HG03097 (cell line): ENCODE data around the gene GID4.
A peak's percentile ranks its signal among the peaks of the same experiment; 100 is the strongest.
"Not testable (repeated sequence)": the region's sequence is repeated elsewhere in the genome, so short reads cannot be mapped to it uniquely, and the experiment has no call there.

Source experiments
- ATAC-seq: cut with Tn5 transposase; IDR thresholded peaks from one replicate; pipeline ENCODE4 v1.9.1; 2021; ENCODE audit not compliant: unreplicated experiment, low FRiP score

The GID4 gene

DNA sequence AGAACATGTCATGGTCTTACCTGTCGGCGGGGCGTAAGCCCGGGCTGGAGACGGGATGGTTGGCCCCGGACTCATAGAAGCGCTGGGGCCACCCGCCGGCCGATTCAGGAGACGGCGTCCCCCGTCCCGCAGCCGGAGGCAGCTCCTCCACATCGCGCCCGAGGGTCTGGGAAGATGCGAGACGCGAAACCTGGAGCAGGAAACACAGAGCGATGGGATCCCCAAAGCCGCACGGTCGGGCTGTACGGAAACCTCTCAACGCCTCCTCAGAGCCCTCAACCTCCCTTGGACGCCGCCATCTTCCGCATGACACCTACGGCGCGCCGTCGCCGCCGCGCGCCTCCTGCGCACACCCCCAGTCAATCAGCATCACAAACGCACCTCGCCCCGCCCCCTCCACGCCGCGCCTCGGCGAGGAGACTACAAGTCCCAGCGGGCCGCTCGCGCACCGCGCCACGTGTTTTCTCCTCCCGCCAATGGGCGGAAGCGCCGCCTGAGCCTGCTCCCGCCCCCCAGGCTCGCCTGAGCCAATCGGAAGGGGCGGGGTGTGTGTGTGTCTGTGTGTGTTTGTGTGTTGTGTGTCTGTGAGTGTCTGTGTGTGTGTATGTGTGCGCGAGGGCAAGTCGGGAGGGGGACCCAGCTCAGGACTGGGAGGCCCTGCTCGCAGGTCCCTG lies at the start of gene GID4, which contains the start of gene ATPAF2:
TSS of gene GID4 (plus strand) at position 548 of the 674 bp plus-strand sequence. CDS start at position 605, 57 bp downstream.
TSS of gene ATPAF2 (minus strand) at position 308 of the 674 bp plus-strand sequence. CDS start at position 153, 155 bp downstream.
- peak; percentile 81 for ATAC-seq

DNA sequence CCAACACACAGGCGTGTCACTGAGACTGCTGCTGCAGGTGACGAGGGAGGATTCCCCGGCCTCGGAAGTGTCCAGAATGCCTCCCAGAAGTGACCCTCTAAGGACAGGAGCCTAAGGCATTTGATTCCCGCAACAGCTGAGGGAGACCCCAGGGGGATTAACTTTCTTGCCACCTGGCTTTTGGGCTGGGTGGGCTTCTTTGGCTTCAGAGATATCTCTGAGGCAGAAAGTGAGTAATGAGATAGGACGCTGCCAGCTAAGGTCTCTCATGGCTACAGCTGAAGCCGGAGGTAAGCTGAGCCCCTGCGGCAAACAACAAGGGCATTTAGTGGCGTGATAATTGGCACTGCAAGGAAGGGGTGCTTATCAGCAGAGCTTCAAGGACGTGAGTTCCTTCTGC lies 49.6 kb upstream of the GID4 start:
- no peak for ATAC-seq

DNA sequence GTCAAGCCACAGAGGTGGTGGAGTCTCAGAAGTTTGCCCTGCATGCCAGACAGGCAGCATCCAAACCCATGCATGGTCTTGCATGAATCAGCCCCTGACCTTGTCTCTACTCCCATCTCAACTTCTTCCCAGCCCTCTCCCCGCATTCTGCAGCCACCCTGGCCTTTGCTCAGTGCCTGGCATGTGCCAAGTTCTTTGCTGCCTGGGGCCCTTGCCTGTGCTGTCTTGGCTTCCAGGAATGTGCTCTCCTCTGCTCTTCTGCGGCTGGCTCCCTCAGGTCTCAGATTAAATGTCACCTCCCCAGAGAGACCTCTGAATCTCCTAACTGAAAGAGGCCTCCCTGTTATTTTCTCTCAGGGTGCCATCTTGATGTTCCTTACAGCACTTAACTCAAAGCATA lies 48.9 kb upstream of the GID4 start:
- no peak for ATAC-seq

DNA sequence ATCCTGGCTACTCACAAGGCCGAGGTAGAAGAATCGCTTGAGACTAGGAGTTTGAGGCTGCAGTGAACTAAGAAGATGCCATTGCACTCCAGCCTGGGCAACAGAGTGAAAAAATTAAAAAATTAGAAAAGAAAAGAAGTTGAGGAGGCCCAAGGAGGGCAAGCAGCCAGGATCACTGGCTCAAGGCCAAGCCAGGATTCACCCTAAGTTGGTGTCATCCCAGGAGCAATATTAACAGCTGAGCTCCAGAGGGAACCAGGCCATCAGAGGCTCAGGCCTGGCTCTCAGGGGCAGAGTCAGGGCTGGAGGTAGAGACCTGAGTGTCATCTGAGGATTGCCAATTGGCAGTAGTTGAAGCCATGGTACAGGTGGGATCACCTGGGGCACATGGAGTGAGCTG lies 45.8 kb upstream of the GID4 start:
- ATAC-seq = no peak

DNA sequence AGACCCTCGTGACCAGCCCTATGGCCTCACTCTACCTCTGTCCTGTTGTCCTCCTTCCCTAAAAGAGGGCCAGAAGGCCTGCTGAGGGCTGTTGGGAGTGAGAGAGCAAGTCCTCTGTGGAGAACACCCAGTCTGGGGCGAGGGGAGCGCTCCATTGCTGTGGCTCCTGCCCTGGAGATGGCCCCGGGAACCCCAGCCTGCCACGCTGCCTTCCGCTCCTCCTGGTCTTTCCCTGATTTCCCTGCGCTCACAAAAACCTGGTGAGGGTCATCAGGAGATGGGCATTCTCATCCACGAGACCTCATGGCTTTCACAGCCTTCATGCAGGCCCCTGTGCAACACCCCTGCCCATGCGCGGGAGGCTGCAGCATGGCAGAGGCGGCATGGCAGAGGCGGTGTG lies 45.4 kb upstream of the GID4 start:
- no peak for ATAC-seq

DNA sequence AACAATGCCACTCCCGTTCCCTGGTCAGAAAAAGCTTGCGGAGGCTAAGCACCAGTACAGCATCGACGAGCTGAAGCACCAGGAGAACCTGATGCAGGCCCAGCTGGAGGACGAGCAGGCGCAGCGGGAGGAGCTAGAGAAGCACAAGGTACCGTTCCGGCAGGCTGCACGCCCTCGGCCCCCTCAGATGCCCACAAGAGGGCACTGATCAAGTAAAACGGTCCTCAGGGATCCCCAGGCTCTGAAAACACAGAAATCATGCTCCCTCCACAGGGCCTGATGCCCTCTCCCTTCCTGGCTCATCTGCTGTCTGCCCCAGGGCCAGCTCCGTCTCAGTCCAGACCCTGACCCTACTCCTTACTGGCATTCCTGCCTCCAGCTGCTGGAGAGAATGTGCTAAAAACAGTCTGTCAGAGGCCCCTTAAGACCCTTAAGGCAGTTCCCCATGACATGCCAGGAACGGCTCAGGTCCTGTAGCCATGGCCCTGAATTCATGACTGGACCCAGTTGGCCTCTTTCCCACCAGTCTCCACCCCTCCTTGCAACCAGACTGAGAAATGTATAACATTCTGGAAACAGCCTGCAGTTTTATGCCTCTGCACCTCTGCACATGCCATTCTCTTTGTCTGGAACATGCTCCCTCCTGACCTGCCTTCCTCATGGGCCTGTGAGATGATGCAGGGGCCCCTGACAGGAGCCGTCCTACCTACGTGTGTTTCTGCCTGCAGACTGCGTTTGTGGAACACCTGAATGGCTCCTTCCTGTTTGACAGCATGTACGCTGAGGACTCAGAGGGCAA lies 44.7 kb upstream of the GID4 start:
- ATAC-seq = no peak

DNA sequence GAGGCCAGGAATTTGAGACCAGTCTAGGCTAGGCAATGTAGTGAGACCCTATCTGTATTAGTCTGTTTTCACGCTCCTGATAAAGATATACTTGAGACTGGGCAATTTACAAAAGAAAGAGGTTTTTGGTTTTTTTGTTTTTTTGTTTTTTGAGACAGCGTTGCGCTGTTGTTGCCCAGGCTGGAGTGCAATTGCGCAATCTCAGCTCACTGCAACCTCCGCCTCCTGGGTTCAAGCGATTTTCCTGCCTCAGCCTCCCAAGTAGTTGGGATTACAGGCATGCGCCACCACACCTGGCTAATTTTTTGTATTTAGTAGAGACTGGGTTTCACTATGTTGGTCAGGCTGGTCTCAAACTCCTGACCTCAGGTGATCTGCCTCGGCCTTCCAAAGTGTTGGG lies 43.3 kb upstream of the GID4 start:
- not testable (repeated sequence) for ATAC-seq

DNA sequence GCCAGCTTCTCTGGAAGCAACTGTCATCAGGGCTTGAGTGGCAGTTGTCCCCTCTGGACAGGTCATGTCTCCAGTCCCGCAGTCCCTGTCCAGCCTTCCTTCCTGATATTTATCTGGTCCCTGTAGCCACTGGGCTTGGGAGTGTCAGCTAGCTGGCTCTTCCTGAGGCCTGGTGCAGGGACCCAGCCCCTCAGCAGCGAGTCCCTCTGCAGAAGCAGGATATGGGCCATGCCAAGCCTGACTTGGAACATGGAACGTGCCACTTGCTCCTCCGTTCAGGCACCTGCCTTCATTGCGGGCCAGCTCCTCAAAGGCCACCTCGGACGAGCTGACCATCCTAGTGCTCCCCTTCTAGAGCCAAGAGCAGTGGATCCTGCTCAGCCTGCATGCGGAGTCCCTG lies 40.3 kb upstream of the GID4 start:
- ATAC-seq = no peak

DNA sequence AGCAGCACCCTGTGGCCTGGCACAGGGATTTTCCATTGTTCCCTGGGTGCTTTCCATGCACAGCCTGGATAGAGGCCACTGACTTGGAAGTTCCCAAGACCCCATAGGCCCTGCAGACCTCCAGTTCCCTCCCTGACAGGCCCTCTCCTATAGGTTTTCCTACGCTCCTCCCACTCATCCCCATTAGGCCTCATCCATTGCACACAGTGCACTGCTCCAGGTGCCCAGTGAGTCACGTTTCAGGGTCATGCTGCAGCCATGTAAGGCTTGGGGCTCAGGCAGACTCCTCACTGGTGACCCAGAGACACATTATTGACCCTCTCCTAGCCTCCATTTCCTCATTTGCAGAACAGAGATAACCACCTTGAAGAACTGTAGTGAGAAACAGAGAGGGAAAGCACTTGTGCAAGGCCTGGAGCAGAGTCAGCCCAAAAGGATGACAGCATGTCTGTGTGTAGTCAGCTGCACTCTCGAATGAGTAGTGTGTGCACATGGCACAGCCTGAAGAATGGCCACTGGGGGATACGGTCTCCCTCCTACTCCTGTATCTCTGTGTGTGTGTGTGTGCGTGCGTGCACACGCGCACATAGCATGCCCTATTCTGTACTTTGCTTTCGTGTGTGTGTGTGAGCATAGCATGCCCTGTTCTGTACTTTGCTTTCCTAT lies 39.7 kb upstream of the GID4 start:
- no peak for ATAC-seq

DNA sequence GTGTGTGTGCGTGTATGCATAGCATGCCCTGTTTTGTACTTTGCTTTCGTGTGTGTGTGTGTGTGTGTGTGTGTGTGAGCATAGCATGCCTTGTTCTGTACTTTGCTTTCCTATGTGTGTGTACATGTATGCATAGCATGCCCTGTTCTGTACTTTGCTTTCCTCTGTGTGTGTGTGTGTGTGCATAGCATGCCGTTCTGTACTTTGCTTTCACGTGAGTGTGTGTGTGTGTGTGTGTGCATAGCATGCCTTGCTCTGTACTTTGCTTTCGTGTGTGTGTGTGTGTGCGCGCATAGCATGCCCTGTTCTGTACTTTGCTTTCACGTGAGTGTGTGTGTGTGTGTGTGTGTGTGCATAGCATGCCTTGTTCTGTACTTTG lies 39.2 kb upstream of the GID4 start:
- ATAC-seq = no peak

DNA sequence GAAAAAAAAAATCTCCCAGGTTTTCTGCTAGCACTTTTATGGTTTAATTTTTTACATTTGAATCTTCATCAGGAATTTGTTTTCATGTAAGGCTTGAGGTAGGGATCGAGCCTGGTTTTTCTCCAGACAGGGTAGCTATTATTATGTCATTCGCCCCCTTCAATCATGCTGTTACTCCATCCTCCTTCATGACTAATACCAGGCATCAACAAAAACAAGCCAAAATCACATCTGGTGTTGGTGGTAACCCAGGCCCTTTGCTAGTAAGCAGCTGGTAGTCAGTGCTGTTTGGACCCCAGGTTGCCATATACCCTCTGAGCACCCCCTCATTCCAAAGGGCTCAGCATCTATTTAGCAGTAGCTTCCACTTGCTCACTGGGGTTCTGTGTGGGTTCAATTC lies 37.0 kb upstream of the GID4 start:
- no peak for ATAC-seq

DNA sequence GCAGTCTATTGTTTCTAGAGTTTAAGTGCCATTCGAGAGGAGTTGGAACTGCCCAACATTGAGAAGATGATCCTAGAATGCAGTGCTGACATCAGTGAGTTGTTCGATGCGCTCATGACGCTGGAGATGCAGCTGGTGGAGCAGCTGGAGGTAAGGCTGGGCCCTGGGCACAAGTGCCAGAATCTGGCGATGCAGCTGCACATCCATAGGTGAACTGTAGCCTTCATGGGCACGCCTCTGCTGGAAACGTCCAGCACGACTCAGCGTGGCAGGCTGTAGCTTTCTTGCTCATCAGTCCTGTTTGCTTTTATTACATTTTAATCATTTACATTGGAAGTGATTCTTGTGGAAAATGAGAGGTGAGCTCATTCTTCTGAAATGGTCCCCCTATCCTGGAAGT lies 34.9 kb upstream of the GID4 start:
- no peak for ATAC-seq

DNA sequence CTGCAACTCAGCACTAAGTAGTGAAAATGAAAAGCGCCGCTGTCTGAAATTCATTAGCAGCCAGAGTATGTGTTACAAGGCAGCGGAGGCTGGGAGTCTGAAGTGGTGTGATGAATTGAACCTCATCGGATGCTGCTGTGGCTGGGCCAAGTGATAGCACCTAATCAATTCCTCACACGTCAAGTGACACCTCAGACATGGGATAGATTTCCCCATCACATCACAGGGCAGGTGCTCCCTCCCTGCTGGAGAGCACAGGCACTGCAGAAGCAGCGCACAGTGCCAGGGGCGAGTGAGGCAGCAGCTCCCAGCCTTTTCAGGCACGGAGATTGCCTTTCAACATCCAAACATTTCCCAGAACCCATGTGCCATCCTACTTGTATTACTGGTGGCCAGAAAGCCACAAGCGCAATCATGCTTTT lies 34.3 kb upstream of the GID4 start:
- ATAC-seq = no peak

DNA sequence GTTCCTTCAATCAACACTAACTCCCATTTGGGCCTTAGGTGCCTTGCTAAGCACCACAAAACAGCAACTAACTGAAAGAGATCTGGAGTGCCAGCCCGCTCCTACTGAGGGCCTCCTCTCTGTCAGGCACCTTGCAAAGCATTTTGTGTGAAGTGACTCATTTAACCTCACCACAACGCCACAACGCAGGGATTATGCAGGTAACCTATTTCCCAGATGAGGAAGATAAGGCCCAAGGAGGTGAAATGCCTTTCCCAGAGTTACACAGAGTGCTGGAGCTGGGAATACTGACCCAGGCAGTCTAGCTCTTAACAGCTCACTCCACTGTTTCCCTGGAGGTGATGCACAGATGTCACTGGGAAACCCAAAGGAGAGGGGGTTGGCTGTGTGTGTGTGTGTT lies 33.7 kb upstream of the GID4 start:
- ATAC-seq = no peak

DNA sequence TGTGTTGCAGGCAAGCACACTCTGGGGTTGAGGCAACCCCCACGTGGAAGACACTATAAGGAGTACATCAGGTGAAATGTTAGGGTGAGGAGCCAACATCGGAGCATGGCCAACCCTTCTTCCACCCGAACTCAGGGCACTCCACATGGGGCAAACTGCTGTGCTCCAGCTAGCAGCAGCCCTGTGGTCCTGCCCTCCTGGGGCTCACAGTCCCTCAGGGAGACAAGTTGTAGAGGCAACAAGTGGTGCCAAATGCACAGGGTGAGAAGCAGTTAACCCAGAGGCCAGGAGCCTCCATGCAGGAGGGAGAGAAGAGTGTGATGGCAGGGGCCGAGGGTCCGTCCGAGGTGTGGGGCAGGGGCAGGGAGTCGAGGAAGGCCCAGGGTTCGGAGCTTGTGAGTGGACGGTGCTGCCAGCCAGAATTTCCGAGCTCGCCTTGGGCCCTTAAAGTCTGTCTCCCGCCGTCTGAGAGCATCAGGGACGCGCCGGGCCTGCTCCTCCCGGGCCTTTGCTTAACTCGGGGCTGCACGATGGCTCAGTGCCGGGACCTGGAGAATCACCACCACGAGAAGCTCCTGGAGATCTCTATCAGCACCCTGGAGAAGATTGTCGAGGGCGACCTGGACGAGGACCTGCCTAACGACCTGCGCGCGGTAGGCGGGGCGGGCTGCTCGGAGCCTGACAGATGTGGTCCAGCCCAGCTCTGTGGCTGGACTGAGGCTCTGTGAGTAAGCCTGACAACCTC lies 32.5 kb upstream of the GID4 start:
- no peak for ATAC-seq

DNA sequence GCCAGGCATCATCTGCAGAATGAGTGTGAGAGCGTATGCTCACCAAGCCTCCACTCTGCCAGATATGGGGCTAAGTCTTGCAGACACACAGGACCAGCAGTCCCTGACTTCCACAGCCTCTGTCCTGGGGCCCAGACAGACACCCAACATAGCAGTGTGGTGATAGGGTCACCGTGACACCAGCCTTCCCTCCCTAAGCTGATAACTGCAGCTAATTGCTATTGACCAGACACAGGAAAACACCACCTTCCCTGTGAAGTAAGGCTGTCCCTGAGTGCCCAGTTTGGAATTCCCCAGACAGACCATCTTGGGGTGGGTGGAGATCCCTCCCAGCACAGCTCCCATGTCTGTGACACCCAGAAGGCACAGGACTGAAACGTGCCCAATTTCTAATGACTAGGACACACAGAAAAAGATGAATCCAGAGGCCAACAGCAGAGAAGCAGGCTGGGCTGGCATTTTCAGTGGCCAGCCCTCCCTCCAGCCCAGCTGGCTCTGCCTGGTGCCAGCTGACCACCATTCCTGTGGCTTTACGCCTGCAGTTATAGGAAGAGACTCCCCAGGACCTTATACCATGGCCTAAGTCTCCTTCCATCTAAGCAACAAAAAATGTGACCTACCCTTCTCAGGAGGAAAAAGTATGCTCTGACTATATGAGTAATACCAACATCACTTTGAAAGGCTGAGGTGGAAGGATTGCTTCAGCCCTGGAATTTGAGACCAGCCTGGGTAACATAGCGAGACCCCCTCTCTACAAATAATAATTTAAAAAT lies 30.5 kb upstream of the GID4 start:
- ATAC-seq = no peak

DNA sequence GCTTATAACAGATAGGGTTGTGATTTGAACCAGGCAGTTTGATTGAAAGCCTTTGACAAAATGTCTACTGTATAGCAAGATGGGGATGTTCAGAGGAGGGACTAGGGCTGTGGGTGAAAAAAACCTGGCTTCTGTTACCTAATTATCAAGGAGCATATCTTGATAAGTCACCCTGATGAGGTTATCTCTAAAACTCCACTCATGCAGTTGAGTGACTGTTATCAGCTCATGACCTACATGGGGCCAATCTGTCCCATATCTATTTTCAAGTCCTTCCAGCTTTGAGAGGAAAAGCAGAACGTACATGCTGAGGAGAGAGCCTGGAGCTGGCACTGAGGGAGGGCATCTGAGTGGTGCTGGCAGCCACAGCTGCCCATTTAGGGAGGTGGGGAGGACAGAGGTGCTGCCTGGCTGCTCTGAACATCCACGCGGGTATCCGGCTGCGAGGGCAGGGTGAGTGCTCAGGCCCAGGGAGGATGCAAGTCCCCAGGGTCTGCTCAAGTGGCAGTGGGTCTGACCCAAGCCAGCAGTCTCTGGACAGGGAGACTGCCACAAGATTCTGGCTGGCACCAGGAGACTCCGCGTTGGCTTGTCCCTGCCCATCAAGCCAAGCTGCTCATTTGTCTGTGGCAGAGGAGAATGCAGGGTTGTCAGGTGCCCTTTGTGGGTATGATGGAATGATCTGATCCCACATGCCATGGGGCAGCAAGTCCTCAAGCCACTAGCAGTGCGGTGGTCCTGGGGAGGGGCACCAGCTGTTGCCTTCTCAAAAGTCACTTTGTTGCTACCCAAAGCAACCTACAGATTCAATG lies 29.4 kb upstream of the GID4 start:
- no peak for ATAC-seq

DNA sequence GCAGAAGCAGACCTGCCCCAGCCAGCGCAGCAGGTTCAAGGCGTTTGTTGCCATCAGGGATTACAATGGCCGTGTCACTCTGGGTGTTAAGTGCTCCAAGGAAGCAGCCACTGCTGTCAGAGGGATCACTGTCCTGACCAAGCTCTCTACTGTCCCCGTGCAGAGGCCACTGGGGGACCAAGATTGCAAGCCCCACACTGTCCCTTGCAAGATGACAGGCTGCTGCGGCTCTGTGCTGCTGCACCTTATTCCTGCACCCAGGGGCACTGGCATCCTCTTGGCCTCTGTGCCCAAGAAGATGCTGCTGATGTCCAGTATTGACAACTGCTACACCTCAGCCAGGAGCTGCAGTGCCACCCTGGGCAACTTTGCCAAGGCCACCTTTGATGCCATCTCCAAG lies 27.9 kb upstream of the GID4 start:
- no peak for ATAC-seq

DNA sequence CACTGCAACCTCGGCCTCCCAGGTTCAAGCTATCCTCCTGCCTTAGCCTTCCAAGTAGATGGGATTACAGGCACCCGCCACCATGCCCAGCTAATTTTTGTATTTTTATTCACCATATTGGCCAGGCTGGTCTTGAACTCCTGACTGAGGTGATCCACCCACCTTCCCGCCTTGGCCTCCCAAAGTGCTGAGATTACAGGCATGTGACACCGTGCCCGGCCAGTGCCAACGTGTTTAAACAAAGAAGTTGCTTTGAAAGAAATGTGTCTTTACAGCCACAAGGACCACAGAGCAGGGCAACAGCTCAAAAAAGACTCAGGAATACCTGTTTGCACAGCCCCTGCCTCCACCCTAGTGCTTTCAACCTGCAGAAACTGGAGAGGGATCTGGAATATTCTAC lies 25.2 kb upstream of the GID4 start:
- no peak for ATAC-seq
